ENCODE measurements around the gene CAPN9. TPM values are rescaled to one million over a fixed set of nuclear protein-coding genes. Genes with fewer than 3 reads are reported as not detected.

The CAPN9 gene
- polyA plus RNA-seq, 12 donors, result 0.38 to 4.9 (median 1.2) TPM; not detected in 1

DNA sequence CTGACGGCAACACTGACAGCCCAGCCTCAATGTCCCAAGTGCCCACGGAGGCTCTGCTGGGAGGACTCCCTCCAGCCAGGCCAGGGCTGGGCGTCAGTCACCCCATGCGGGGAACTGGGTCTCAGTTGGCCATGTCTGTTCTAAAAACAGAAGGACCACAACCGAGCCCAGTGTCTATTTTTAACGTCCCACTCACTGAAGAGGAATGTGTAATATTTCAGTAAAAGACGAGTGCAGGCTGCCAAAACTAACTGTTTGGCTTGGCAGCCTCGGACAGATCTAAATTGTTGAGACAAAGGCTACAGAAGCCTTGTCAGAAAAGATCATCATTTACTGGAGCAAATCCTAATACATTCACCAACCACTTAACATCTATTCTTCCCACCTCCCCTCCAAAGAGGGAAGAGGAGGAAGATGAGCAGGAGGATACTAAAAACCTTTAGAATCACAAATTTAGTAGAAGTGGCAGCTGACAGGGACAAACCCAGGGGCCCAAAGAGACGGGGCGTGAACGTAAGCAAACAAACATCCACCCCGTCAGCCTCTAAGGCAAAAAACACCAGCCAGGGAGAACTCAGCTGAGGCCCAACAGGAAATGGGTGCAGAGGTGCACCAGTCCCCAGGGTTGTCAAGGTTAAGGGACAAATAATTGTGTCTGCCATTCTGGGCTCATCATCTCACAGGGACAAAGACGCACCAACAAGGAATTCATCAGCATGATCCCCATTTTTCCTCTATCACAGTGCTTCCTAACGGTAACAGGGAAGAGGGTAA lies 102.5 kb downstream of the CAPN9 start:
- peak; percentile 89 for DNase-seq

GRCh38 chr1:230850547-230850946 lies 103.4 kb downstream of the CAPN9 start:
- no peak for DNase-seq

DNA sequence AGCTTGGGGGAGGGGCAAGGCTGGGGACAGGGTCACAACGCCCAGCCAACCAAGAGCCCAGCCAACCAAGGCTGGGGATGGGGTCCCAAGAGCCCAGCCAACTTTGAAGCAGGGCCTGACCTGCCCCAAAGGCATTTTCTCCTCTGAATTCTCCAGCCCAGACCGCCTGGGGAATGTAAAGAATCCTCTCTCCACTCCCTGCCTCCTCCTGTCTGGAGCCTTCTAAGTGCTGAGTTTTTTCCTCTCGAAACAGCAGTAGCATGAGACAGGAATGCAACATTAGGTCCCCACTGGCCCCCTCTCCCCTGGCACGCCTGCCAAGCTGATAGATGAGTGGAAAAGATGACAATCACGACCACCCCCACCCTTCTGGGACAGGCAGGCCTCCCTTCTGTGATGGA lies 104.1 kb downstream of the CAPN9 start:
- DNase-seq, result no peak

Other genes with a start within 250 kb of the CAPN9 start
- gene COG2, start 104.9 kb upstream of the CAPN9 start, polyA plus RNA-seq (ENCODE audit: insufficient read length in 12 of 12), result 10 to 100 TPM in 11 of 12 donors, not detected in 1; 14.7 to 26.4 (median 21.9) TPM
- 10 to 100 TPM in 9 of 12 donors, 1 to 10 TPM in 2, not detected in 1; 4.3 to 33.9 (median 15.0) TPM for gene AGT, start 33.3 kb upstream of the CAPN9 start, polyA plus RNA-seq (ENCODE audit: insufficient read length in 12 of 12)
- 100 to 1,000 TPM in 2 of 12 donors, 10 to 100 TPM in 10; 59.5 to 148 (median 70.9) TPM for gene C1orf198, start 121.1 kb downstream of the CAPN9 start, polyA plus RNA-seq (ENCODE audit: insufficient read length in 12 of 12)
- gene TTC13, start 231.5 kb downstream of the CAPN9 start, polyA plus RNA-seq (ENCODE audit: insufficient read length in 12 of 12), result 10 to 100 TPM in 11 of 12 donors, not detected in 1; 15.9 to 35.5 (median 22.4) TPM
- 10 to 100 TPM in 11 of 12 donors, not detected in 1; 15.1 to 22.8 (median 16.8) TPM for gene ARV1, start 231.7 kb downstream of the CAPN9 start, polyA plus RNA-seq (ENCODE audit: insufficient read length in 12 of 12)